Activated naive CD4-positive, alpha-beta T cell treated with Interleukin-2 at 50 U/mL for 16 hours (primary cell): ENCODE measurements around the gene CPN2.

Experiments used
- DNase-seq: peaks from one replicate; pipeline ENCODE4 v3.0.0-alpha.2; 2020

Gene CPN2

GRCh38 chr3:194351080-194351672 is at the start of gene CPN2:
TSS of gene CPN2 (minus strand) at chr3:194351328. CDS start at chr3:194342702, 8,626 bp downstream.
- no peak for DNase-seq

GRCh38 chr3:194399874-194400411 is 48.8 kb upstream of the CPN2 start:
- DNase-seq, result no peak

GRCh38 chr3:194399166-194399565 is 48.0 kb upstream of the CPN2 start, which contains the start of gene GP5:
TSS of gene GP5 (minus strand) at chr3:194399266. CDS start at chr3:194398282, 984 bp downstream.
- DNase-seq, result no peak

- peak; percentile 19 for DNase-seq
Measured at GRCh38 chr3:194397757-194398312, 46.7 kb upstream of the CPN2 start.

DNA sequence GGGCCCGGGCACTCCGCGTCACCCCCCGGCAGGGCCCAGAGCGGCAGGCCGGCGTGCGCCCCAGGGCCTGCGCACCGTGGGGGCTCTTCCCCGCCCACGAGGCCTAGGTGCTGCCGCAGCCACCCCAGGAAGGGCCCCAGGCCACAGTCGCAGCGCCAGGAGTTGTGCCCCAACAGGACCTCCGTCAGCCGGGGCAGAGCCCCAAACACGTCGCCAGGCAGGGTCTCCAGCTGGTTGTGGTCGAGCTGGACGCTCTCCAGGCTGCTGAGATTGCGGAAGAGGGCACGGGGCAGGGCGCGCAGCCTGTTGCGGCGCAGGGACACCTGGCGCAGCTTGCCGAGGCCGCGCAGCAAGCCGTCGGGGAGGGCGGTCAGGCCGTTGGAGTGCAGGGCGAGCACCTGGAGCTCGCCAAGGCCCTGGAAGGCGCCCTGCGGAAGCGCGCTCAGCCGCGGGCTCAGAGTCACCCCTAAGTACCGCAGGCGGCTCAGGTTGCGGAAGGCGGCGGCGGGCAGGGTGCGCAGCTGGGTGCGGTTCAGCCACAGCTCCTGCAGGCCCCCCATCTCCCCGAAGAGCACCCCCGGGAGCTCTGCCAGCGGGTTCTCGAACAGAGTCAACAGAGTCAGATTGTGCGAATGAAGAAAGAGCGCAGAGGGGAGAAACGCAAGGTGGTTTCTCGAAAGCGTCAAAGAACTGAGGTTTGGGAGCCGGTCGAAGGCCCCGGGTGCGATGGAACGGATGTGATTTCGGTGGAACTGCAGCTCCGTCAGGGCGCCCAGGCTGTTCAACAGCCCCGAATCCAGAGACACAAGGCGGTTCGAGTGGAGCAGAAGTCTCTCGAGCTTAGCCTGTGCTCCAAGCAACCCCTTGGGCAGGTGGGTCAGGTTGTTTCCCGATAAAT is 46.0 kb upstream of the CPN2 start:
- DNase-seq, result peak; percentile 17

DNA sequence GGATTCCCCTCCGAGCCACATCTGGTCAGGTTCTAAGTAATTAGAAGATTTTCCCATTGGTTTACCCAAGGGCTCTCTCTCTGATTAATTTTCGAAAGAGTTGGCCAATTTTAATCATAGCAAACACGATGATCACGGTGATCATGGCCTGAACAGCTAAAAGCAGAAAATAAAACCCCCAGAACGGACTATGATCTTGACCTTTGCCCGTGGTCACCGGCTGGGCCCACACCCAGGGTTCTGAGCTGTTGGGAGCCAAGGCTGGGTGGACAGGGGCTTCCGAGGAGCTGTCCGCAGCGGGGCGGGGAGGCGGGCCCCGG is 45.4 kb upstream of the CPN2 start:
- DNase-seq, result no peak

DNA sequence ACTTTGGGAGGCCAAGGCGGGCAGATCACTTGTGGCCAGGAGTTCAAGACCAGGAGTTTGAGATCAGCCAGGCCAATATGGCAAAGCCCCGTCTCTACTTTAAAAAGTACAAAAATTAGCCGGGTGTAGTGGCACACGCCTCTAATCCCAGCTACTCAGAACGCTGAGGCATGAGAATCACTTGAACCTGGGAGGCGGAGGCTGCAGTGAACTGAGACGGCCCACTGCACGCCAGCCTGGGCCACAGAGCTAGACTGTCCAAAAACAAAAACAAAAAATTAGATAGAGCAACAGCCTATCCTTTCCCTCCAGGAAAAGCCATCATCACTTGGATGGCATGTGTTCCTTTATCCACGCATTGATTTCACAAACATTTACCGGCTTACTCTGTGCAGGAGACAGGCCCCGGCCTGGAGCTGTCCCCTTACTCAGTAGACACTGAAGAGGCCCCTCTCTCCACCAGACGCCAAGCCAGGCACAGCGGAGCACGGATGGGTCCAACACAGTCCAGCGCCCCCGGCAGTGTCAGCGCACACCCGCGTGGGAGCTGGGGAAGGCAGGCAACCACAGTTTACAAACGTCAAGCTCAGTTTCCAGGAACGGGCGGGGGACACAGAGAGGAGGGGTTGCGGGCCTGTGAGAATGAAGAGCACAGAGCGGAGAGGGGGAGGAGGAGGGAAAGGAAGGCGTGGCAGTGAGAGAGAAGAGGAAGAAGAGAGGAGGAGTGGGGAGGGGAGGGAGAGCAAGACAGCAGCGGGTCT is 44.8 kb upstream of the CPN2 start:
- DNase-seq, result peak; percentile 50

DNA sequence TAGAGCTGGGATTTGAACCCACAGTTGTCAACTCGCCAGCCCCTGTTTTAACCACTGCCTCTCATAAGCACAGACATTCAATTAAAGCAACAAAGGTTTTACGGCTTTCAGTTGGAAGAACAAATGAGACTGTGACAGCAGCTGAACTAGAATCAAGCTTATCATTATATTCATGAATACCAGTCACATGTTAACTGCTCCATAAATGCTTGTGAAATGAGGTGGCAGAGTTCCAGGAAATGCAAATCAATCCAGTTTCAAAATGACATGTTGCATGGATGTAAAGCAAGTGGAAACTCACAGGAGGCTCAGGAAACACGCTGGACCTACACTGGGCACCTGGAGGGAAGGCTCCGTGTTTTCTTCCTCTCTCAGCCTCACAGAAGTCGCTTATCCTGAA is 44.1 kb upstream of the CPN2 start:
- DNase-seq, result no peak

DNA sequence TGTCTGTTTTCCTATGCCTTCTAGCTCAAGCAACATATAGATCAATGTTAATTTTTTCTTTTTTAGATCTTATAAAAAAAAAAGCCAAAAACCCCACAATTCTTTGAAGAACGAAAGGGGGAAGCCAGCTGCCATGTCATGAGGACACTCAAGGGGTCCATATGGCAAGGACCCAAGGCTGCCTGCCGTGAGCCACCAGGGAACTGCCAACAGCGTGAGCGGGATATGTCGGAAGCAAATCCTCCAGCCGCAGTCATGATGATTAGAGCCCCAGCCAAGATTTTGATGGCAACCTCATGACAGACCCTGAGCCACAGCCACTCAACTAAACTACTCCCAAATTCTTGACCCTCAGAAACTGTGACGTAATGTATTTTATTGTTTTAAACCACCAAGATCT is 41.4 kb upstream of the CPN2 start:
- no peak for DNase-seq

- DNase-seq, result no peak
Measured at GRCh38 chr3:194390835-194391234, 39.7 kb upstream of the CPN2 start.

DNA sequence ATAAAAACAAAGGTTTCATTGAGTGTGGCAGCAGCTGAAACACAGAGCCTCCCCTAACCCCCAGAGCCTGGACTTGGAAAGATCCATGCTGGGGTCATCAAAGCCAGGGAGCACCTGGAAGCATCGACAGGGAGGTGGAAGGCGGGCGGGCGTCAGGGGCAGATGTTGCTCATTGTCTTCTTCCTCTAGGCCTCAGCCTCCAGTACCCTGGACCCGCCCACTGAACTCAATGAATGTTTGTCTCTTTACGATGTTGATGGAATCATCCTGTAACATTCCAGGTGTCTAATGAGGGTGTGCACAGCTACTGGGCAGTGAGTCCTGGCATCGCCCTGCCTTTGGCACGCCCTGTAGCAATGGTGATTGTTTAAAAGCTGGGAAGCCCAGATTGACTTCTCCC is 38.1 kb upstream of the CPN2 start:
- DNase-seq, result no peak

DNA sequence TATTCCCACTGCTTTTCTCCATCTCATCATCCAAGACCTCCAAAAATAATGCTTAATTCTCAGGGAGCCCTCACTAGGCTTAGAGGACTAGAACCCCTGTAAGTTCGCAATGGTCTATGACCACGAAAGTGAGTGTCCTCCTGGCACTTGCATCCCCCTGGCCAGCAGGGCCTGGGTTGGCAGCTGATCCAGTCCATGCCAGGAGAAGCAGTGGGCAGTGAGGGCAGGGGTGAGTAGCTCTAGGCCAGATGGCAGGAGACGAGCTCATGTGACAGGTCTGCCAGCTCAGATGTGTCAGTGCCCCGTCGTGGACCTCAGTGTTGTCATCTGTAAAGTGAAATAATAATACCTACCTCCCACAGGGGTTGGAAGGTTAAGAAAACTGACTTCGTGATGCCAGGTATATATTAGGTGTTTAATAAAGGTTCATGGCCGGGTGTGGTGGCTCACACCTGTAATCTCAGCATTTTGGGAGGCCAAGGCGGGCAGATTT is 36.8 kb upstream of the CPN2 start:
- DNase-seq, result no peak

DNA sequence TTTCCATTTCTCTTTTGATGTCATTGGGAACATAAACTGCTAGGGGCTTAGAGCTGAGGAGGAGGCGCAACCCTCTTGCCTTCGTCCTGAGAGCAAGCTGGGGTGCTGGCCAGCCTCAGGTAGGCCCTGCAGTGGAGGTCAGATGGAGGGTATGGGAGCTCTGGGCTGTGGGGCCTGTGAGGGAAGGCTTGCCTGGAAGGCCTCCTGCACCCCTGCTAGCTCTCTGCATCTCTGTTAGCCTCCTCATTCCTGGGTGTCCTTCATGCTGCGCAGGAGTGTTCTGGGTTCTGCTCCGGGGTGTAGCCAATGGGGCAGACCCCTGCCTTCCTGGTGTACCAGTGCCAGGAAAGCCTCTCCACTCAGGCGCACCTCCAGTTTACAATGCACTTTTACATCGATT is 36.1 kb upstream of the CPN2 start:
- no peak for DNase-seq

- no peak for DNase-seq
Measured at GRCh38 chr3:194386648-194387047, 35.5 kb upstream of the CPN2 start.

- DNase-seq, result no peak
Measured at GRCh38 chr3:194386066-194386465, 34.9 kb upstream of the CPN2 start.

- DNase-seq, result no peak
Measured at GRCh38 chr3:194384569-194385001, 33.5 kb upstream of the CPN2 start.

GRCh38 chr3:194384156-194384555 is 33.0 kb upstream of the CPN2 start:
- DNase-seq, result no peak

DNA sequence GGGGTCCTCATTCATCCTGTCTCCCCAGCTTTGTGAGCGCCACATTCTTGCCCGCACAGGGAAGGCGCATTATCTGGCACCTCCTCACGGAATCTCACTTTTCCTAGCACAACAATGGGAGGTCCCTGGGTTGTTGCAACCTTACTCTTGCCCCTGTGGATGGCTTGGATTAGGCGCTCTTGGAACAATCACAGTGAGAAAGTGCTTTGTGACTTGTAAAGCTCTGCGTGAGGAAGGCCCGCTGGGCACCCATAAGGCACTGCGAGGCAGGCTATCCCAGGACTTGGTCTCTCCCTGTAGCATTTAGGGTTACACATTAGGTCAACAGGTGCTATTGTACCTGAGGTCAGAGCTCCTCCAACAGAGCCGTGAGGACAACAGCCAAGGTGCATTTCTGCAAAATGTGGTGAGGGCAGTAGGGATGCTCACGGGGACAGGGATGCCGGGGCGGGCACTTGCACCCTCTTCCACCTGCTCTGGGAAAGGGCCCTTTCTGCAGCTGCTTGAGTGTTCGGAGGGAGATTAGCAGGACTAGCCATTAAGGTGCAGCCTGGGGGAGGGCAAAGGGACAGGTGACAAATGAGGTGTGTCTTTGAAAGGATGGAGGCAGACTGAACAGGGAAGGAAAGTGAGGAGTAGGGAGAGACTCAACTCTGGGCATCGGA is 32.3 kb upstream of the CPN2 start:
- DNase-seq, result no peak

DNA sequence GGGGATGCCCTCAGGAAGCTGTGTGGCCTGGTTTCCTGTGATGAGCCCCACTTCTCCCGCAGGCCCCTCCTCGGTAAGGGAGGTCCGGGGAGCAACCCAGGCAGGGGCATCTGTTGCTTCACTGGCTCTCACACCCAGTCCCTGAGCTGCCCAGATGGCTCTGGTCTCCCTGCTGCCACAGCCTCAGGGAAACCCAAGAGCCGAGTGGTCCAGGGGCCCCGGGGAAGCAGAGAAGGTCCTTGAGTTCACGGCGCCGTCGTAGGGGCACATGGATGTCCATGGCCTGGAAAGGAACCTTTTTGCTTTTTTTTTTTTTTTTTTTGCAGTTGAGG is 31.7 kb upstream of the CPN2 start:
- no peak for DNase-seq

DNA sequence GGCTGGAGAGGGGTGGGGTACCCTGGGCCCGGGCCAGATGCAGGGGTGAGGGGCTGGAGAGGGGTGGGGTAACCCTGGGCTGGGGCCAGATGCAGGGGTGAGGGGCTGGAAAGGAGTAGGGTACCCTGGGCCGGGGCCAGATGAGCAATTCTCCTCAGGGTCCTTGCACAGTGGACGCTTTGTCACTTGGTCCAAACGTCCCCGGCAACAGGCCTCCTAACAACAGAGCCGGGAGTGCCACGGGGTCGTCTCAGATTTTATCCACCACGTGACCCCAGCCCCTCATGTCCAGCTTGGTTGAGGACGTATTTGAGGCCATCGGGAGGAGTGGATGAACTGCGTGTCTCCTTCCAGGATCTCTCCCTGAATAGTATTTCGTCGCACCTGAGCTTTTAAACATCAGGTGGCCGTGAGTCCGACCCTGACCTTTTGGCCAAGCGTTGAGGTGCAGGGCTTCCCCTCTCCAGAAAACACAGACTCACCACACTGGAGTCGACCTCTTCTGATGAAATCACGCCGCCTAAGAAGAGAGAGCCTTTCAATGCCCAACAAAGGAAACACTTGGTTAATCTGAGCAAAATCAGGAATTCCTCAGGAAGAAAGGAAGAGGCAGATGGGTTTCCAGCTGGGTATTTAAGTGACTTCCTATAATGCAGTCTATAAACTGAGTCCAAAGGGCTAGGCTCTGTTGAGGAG is 31.2 kb upstream of the CPN2 start:
- DNase-seq, result no peak

DNA sequence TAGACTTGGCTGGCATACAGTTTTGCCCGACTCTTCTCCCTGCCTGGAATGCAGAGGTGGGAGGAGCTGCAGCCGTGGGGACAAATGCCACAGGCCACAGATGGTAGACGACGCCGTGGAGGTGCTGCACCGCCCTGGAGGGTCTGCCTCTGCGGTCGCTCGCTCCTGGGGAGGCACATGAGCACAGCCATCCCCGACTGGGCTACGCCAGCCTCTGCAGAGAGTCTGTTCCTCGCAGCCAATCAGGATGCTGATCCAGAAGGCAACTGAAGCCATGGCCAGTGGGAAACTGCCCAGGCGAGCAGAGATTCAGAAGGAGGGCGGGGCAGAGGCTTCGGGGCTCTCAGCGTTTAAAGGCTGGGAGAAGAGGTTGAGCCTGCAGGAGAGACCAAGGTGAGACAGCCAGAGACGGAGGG is 30.3 kb upstream of the CPN2 start:
- no peak for DNase-seq

DNA sequence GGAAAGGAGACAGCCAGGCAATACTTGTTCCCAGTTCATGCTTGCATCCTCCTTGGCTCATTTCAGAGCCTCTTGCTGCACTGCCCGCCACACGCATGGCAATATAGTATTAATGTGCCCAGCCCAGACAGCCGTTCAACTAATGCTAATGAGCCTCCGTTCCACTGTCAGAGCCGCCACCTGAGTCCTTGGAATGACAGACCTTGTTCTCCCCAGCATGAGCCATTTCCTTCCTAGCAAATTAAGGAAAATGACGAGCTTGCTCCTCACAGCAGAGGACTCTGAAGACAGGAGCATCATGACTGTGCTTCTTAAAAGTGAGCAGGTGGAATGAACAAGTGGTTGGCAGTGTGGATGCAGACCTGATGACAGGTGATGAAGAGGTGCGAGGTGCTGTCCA is 29.2 kb upstream of the CPN2 start:
- DNase-seq, result no peak
